ENCODE results near the gene SYNE2.

GRCh38 chr14:64091217-64091616 is 238.4 kb downstream of the SYNE2 start:
- TF ChIP-seq CTCF (IDR thresholded peaks at IDR 0.05), result no peak
- no peak for TF ChIP-seq POLR2A (IDR thresholded peaks at IDR 0.05)
